Suppressor macrophage (primary cell): Measurements from ENCODE around the gene SERPINB10.

Experiments used
- DNase-seq, 4 experiments: peaks; one replicate each; pipeline ENCODE4 v3.0.0-alpha.2; 2020 to 2022

The SERPINB10 gene

DNA sequence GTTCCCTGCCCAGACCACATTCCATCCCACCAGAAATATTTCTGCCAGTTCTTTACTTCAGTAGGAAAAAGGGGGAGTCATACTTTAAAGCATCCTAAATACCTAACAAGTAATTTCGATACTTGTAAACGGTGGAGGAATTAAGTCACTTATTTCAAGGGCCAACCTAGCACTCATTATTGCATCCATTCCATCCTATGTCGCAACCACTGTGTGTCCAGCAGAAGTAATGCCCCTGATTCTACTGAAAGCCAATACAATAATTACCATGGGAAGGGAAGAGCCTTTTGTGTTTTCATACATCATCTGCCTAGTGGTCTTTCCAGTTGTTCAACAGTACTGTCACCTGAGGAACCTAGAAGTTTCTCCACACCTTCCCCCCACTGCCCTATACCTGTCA is 74.6 kb downstream of the SERPINB10 start:
- no peak for DNase-seq
